GM12878 (cell line): ENCODE measurements around the gene PEMT. TPM values are rescaled to one million over a fixed set of nuclear protein-coding genes. Genes with fewer than 3 reads are reported as not detected.

Source experiments
- ATAC-seq: fragments of 200-7000 bp; cut with Tn5 transposase; 3 replicates; pipeline ENCODE4 v1.9.1; 2020; ENCODE audit warnings: mild to moderate bottlenecking, moderate library complexity
- BruUV-seq: library from RNA; stranded (reverse); fragments of 400-500 nt; replicated peaks from 2 replicates; lab custom pipeline; 2021; lab: Mats Ljungman, UMichigan
- CTCF ChIA-PET: fragments of 300-600 bp; sonication (Branson Sonifier 250); formaldehyde crosslinking; extraction: SDS; loops from one replicate; lab custom pipeline; 2021; ENCODE audit warnings: inconsistent platforms; lab: Yijun Ruan, JAX
- POLR2A ChIA-PET: fragments of 350-600 bp; formaldehyde crosslinking; extraction: SDS; loops from one replicate; lab custom pipeline; 2021; ENCODE audit warnings: inconsistent platforms; lab: Charles Lee
- RAD21 ChIA-PET: fragments of 300-600 bp; sonication (Branson Sonifier 250); formaldehyde crosslinking; loops from one replicate; lab custom pipeline; 2023; ENCODE audit warnings: antibody characterized with exemption; ENCODE audit not compliant: unreplicated experiment; lab: Charles Lee
- SMC1A ChIA-PET: fragments of 300-600 bp; sonication (Branson Sonifier 250); formaldehyde crosslinking; loops from one replicate; lab custom pipeline; 2023; ENCODE audit not compliant: unreplicated experiment, uncharacterized antibody; lab: Charles Lee
- DNase-seq: peaks from one replicate; pipeline ENCODE4 v3.0.0-alpha.2; 2011; ENCODE audit warnings: low read depth, low spot score
- FAIRE-seq: peaks from 3 replicates; lab custom pipeline; 2011; peaks lifted over from hg19 to GRCh38; lab: Jason Lieb, UNC
- H2AFZ ChIP-seq: 2 replicates; pipeline ENCODE4 v1.6.0; 2011; ENCODE audit warnings: low read depth, low read length, control low read depth; ENCODE audit not compliant: control insufficient read depth
- H3K27ac ChIP-seq: 2 replicates; pipeline ENCODE4 v1.5.1; 2011; ENCODE audit warnings: control low read depth; ENCODE audit not compliant: control insufficient read depth, insufficient read depth
- H3K27me3 ChIP-seq, 2 experiments: replicated peaks in 1 of 2; 2 replicates each; pipeline versions ENCODE4 v1.6.0 to v1.6.1; 2011; ENCODE audit warnings: low read length in 1 of 2; ENCODE audit not compliant: control insufficient read depth in 2 of 2, insufficient read depth in 2 of 2
- H3K36me3 ChIP-seq, 2 experiments: 2 replicates each; pipeline ENCODE4 v1.5.1; 2011; ENCODE audit warnings: low read length in 1 of 2; ENCODE audit not compliant: control insufficient read depth in 2 of 2, insufficient read depth in 2 of 2
- H3K4me1 ChIP-seq: 2 replicates; pipeline ENCODE4 v1.6.1; 2011; ENCODE audit warnings: mild to moderate bottlenecking, low read length, moderate library complexity, mixed read lengths; ENCODE audit not compliant: control insufficient read depth, insufficient read depth
- H3K4me2 ChIP-seq: 2 replicates; pipeline ENCODE4 v1.6.0; 2011; ENCODE audit warnings: control low read depth; ENCODE audit not compliant: control insufficient read depth, insufficient read depth
- H3K4me3 ChIP-seq: fragments of 200-600 bp; sonication (generic); 2 replicates; pipeline ENCODE4 v1.5.1; 2016
- H3K79me2 ChIP-seq: 2 replicates; pipeline ENCODE4 v1.6.0; 2011; ENCODE audit warnings: low read length; ENCODE audit not compliant: control insufficient read depth, insufficient read depth
- H3K9ac ChIP-seq: 2 replicates; pipeline ENCODE4 v1.8.0; 2011; ENCODE audit warnings: low read length, control low read depth, mixed read lengths; ENCODE audit not compliant: control insufficient read depth, insufficient read depth
- H3K9me3 ChIP-seq: replicated peaks from 3 replicates; pipeline ENCODE4 v1.5.1; 2011; ENCODE audit warnings: mild to moderate bottlenecking, low read length; ENCODE audit not compliant: control insufficient read depth, insufficient read depth
- H4K20me1 ChIP-seq: 2 replicates; pipeline ENCODE4 v1.6.0; 2011; ENCODE audit not compliant: control insufficient read depth, insufficient read depth
- ASH2L ChIP-seq: fragments of 300-600, 200-600 bp; sonication (generic); IDR thresholded peaks from 2 replicates; pipeline ENCODE4 v1.6.1; 2017; ENCODE audit warnings: low read depth, mild to moderate bottlenecking, borderline replicate concordance
- ATF3 ChIP-seq: IDR thresholded peaks from 2 replicates; pipeline ENCODE4 v1.6.1; 2011; ENCODE audit warnings: low read depth, mild to moderate bottlenecking, low read length, moderate library complexity, borderline replicate concordance; ENCODE audit errors: extremely low read depth
- BACH1 ChIP-seq: fragments of 450-650 bp; IDR thresholded peaks from 2 replicates; pipeline ENCODE4 v1.6.1; 2017; ENCODE audit warnings: mild to moderate bottlenecking, borderline replicate concordance
- BCL11A ChIP-seq: IDR thresholded peaks from 2 replicates; pipeline ENCODE4 v1.6.1; 2011; ENCODE audit warnings: low read depth, low read length
- EGR1 ChIP-seq, 2 experiments: IDR thresholded peaks; 1 replicate in 1 of 2; 2 replicates in 1 of 2; pipeline ENCODE4 v1.6.1; 2011 to 2012; ENCODE audit warnings: low read depth in 2 of 2, low read length in 2 of 2, borderline replicate concordance in 1 of 2, mild to moderate bottlenecking in 1 of 2, moderate library complexity in 1 of 2
- GABPA ChIP-seq: IDR thresholded peaks from 2 replicates; pipeline ENCODE4 v1.6.1; 2014; ENCODE audit warnings: antibody characterized with exemption, low read depth, mild to moderate bottlenecking, inconsistent platforms
- GATAD2B ChIP-seq: fragments of 450-650 bp; conservative IDR thresholded peaks from 2 replicates; pipeline ENCODE4 v1.6.1; 2017; ENCODE audit warnings: low read depth, mild to moderate bottlenecking, moderate library complexity
- MEF2A ChIP-seq: IDR thresholded peaks from 2 replicates; pipeline ENCODE4 v1.6.1; 2011; ENCODE audit warnings: low read depth, mild to moderate bottlenecking, low read length, moderate library complexity; ENCODE audit not compliant: insufficient read depth
- NR2C1 ChIP-seq: fragments of 450-650 bp; IDR thresholded peaks from 2 replicates; pipeline ENCODE4 v1.6.1; 2017; ENCODE audit warnings: antibody characterized with exemption, mild to moderate bottlenecking, moderate library complexity
- PAX8 ChIP-seq: fragments of 450-650 bp; IDR thresholded peaks from 2 replicates; pipeline ENCODE4 v1.6.1; 2017; ENCODE audit warnings: mild to moderate bottlenecking, moderate library complexity
- POLR2A ChIP-seq: IDR thresholded peaks from 2 replicates; pipeline ENCODE4 v1.6.1; 2011; ENCODE audit warnings: low read depth, mild to moderate bottlenecking, low read length
- RUNX3 ChIP-seq: IDR thresholded peaks from 2 replicates; pipeline ENCODE4 v1.6.1; 2012; ENCODE audit warnings: low read length, inconsistent platforms
- SIX5 ChIP-seq: IDR thresholded peaks from 2 replicates; pipeline ENCODE4 v1.6.1; 2011; ENCODE audit warnings: mild to moderate bottlenecking, low read depth, low read length, moderate library complexity; ENCODE audit not compliant: severe bottlenecking
- SMAD1 ChIP-seq: fragments of 450-650 bp; IDR thresholded peaks from 2 replicates; pipeline ENCODE4 v1.6.1; 2018; ENCODE audit warnings: mild to moderate bottlenecking, low read depth; ENCODE audit not compliant: partially characterized antibody
- SMC3 ChIP-seq: IDR thresholded peaks from 2 replicates; pipeline ENCODE4 v1.6.1; 2011; ENCODE audit warnings: low read length, improper control_type of control experiment, borderline replicate concordance
- SUZ12 ChIP-seq: fragments of 200-600 bp; sonication (generic); IDR thresholded peaks from one replicate; pipeline ENCODE4 v1.6.1; 2018; ENCODE audit warnings: antibody characterized with exemption, mild to moderate bottlenecking; ENCODE audit not compliant: unreplicated experiment
- TCF3 ChIP-seq: IDR thresholded peaks from 2 replicates; pipeline ENCODE4 v1.6.1; 2012; ENCODE audit warnings: low read depth, mild to moderate bottlenecking, low read length, borderline replicate concordance; ENCODE audit not compliant: insufficient read depth
- ZNF207 ChIP-seq: fragments of 450-650 bp; IDR thresholded peaks from 2 replicates; pipeline ENCODE4 v1.6.1; 2014; ENCODE audit warnings: antibody characterized with exemption, mild to moderate bottlenecking, borderline replicate concordance
- ZNF592 ChIP-seq: fragments of 450-650 bp; IDR thresholded peaks from 2 replicates; pipeline ENCODE4 v1.6.1; 2017; ENCODE audit warnings: mild to moderate bottlenecking, moderate library complexity
- WGBS: methylation state at CpG from one replicate; pipeline ENCODE4 v1.1.6; 2016; ENCODE audit warnings: low lambda C conversion rate; ENCODE audit not compliant: insufficient replicate concordance, insufficient coverage; ENCODE audit errors: missing lambda C conversion rate; 5-methylcytosine and 5-hydroxymethylcytosine counted together
- in situ Hi-C: fragments of 300-500 bp; cut with MboI; formaldehyde crosslinking; loops from 9 replicates; pipeline ENCODE4 v1.14.3; 2018; ENCODE audit warnings: mixed read lengths
- intact Hi-C: fragments of 100-400 bp; cut with micrococcal nuclease; formaldehyde crosslinking; loops from one replicate; pipeline ENCODE4 v1.14.2; 2022; ENCODE audit not compliant: unreplicated experiment
- polyA plus RNA-seq, 11 experiments: library from polyadenylated mRNA; depleted of rRNA in 4 of 11; unstranded in 6 of 11; stranded (reverse) in 5 of 11; fragments of >200 nt; fragmentation: Nextera tagmentation in 4 of 11; fragmentation: Illumina TruSeq in 1 of 11; extraction: Ambion mirVana in 4 of 11; extraction: Trizol in 1 of 11; gene quantifications; 1 replicate in 1 of 11; 2 replicates in 10 of 11; pipeline versions ENCODE4 v1.2.1 to v1.2.3, GENCODE V29; 2011 to 2016; ENCODE audit warnings: inconsistent platforms in 2 of 11, missing spikeins in 2 of 11, low read depth in 1 of 11
- total RNA-seq, 4 experiments: library from RNA; depleted of rRNA in 3 of 4; stranded (reverse); fragments of >200 nt in 3 of 4; fragmentation: Illumina TruSeq in 1 of 4; extraction: Trizol in 1 of 4; gene quantifications; 2 replicates each; pipeline versions ENCODE4 v1.2.1 to v1.2.3, GENCODE V29; 2013 to 2021

PEMT gene
- total and polyA plus RNA-seq, 10 of the 15 experiments (the other 5 are each of a cell fraction or from before 2014, with no cell fraction given): 2.8 to 44.7 (median 25.4) TPM

GRCh38 chr17:17496189-17497064, 95.1 kb downstream of the PEMT start, which contains the start of gene RASD1:
Gene RASD1, minus strand, starts transcription at chr17:17496395. Its CDS starts 214 bp downstream, at chr17:17496181.
- in situ Hi-C loops: loop anchor here (5.0 kb wide), 2 partner anchors 139 to 146 kb away; no protein-coding TSS in a partner anchor
- no peak within 1 kb of the TSS for H3K9ac ChIP-seq
- TF ChIP-seq PAX8: no peak
- TF ChIP-seq MEF2A: no peak
- TF ChIP-seq NR2C1: no peak
- no peak for TF ChIP-seq GABPA
- TF ChIP-seq EGR1 (IDR thresholded peaks at IDR 0.05; ENCODE audit: borderline replicate concordance in 1 of 2, low read depth in 2 of 2, low read length in 2 of 2): peak in 1 of 2 experiments; percentile 52; a peak in 1 of 3 replicates
- 0 out of 2 replicates have a peak, but pooled peaks have one; percentile 27 for TF ChIP-seq ZNF207
- TF ChIP-seq SUZ12: no peak
- no peak for TF ChIP-seq ZNF592
- TF ChIP-seq ASH2L: no peak
- no peak for TF ChIP-seq SIX5
- TF ChIP-seq POLR2A: peak; percentile 57; the same call in 1 of the 2 replicates
- no peak for TF ChIP-seq BACH1
- no peak for TF ChIP-seq ATF3
- TF ChIP-seq BCL11A: no peak
- TF ChIP-seq SMAD1: no peak
- TF ChIP-seq SMC3: peak; percentile 74
- no peak for TF ChIP-seq GATAD2B
- TF ChIP-seq TCF3: no peak
- TF ChIP-seq RUNX3: 0 out of 2 replicates have a peak, but pooled peaks have one; percentile 19

More at GRCh38 chr17:17496189-17497064, 95.1 kb downstream of the PEMT start, which contains the start of gene RASD1:
- H3K36me3 ChIP-seq: peaks cover 0 to 4% of the 10 kb centered on the region in 2 experiments; a peak in 1 of 4 replicates
- peak within 1 kb of the TSS; percentile 83 for H3K4me2 ChIP-seq
- no peaks in the 10 kb centered on the region for H3K9me3 ChIP-seq
- peak within 1 kb of the TSS; percentile 59 for H3K4me3 ChIP-seq
- no peak within 1 kb of the TSS for H3K27ac ChIP-seq
- no peak for FAIRE-seq
- BruUV-seq: no TSS peak
- SMC1A ChIA-PET: interaction anchor here (0.7 to 2.6 kb wide), 4 partner anchors 117 to 297 kb away, joined by 3 to 24 read pairs (median 4); no protein-coding TSS in a partner anchor
- H2AFZ ChIP-seq: peak within 1 kb of the TSS; percentile 39
- intact Hi-C loops: loop anchor here (1.0 to 5.0 kb wide), 3 partner anchors 71 to 145 kb away; no protein-coding TSS in a partner anchor
- H4K20me1 ChIP-seq: 0 out of 2 replicates have a peak, but pooled peaks cover 3% of the 10 kb centered on the region
- WGBS: 1% methylated on average over 73 of the region's 93 CpGs
- POLR2A ChIA-PET: no interaction called here
- peak; percentile 95 for ATAC-seq
- no peaks in the 10 kb centered on the region for H3K79me2 ChIP-seq
- CTCF ChIA-PET: interaction anchor here (0.6 to 3.9 kb wide), 21 partner anchors 11 to 675 kb away, joined by 3 to 64 read pairs (median 4); partner anchors contain the start of gene PEMT
- no peak for DNase-seq
- RAD21 ChIA-PET: interaction anchor here (0.9 to 2.7 kb wide), 4 partner anchors 117 to 539 kb away, joined by 3 to 28 read pairs (median 6); no protein-coding TSS in a partner anchor
- peaks cover 4% of the 10 kb centered on the region; the same call in 1 of the 2 replicates for H3K4me1 ChIP-seq
- H3K27me3 ChIP-seq: peaks cover 2 to 10% of the 10 kb centered on the region in 2 experiments; a peak in 3 of 4 replicates
